OCI-LY7 (cell line): ENCODE results near the gene FBXW11.

ENCODE experiments used
- CTCF ChIP-seq: fragments of 200-600 bp; sonication (generic); conservative IDR thresholded peaks from 2 replicates; pipeline ENCODE4 v1.5.1; 2014; ENCODE audit warnings: mild to moderate bottlenecking, antibody characterized with exemption, low read length, moderate library complexity, mixed read lengths
- EZH2phosphoT487 ChIP-seq: fragments of 200-600 bp; sonication (generic); IDR thresholded peaks from 2 replicates; pipeline ENCODE4 v1.6.1; 2018; ENCODE audit warnings: low read depth, borderline replicate concordance, mild to moderate bottlenecking, mixed run types, antibody characterized with exemption, low read length, moderate library complexity, mixed read lengths

DNA sequence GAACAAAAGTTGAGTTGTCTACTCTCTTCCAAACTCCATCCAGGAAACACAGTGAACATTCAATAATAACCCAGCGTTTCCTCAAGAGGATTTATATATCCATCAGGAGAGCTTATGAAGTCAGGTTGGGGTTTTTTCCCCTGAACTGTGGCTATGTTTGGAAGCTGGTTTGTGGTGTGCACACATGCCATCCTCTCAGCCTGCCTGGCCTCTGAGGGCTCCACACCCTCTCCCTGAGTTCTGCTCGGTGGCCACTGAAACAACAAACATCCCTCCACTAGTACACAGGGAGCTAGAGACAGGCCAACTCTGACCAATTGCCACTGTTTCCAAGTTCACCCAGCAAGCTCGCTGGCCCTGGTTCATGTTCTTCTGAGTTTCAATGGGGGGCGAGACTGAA lies 185.2 kb downstream of the FBXW11 start:
- no peak for TF ChIP-seq CTCF
- no peak for TF ChIP-seq EZH2phosphoT487
